ENCODE data around the gene BANF1.

The BANF1 gene

GRCh38 chr11:66001942-66002647 is at the start of gene BANF1, which contains the start of gene EIF1AD:
Gene BANF1, plus strand, starts transcription at chr11:66002503. Its CDS starts 748 bp downstream, at chr11:66003251.
Gene EIF1AD, minus strand, starts transcription at chr11:66002157. Its CDS starts 1,768 bp downstream, at chr11:66000389.
- peak; percentile 100 for DNase-seq

DNA sequence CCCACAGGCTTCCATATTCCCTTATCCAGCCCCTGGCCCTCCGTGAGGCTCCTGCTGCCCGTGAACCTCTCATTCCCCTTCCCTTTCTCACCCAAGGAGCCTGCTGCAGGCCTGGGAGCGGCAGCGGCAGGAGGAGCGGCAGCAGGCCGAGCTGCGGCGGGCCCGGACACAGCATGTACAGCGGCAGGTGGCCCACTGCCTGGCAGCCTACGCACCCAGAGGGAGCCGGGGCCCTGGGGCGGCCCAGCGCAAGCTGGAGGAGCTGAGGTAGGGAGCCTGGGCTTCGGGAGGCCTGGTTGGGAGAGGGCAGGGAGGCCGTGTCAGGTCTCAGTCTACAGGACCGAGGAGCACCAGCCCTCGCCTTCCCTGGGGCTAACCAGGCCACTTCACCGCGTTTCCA is 48.8 kb upstream of the BANF1 start:
- DNase-seq = no peak

DNA sequence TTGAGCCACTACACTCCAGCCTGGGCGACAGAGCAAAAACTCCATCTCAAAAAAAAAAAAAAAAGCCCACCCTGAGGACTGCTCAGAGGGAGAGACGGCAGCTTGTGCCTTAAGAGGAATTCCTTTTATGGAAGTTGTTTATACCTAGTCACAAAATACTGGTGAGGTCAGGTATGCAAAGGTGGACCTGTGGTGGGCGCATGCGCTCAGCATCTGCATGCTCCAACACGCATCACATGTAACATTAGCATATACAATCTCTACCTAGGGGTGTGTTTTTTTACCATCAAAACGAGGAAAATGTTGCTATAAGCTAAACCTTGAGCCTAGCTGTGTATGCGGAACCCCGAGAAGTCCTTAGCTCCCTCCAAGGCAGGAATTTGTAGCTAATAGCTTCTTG is 47.5 kb upstream of the BANF1 start:
- DNase-seq = no peak

DNA sequence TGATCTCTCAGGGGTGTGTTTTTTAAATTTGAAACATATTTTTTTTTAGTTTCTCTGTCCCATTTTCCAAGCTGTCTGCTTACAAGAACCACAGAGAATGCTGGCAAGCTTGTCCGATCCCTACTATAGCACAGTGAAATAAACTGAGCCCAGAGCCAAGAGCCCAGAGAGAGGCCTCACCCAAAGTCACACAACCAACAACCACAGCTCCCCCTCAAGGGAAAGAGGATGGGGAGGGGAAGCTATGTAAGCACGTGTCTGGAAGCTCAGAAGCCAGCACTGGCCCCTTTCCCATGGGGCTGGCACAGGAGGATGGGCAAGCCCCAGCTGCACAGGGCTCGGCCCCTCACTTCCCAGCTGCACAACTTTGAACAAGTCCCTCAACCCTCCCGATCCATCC is 44.0 kb upstream of the BANF1 start:
- no peak for DNase-seq

GRCh38 chr11:65958774-65959420 is 43.4 kb upstream of the BANF1 start:
- DNase-seq = no peak

- DNase-seq = no peak
These were observed 41.5 kb upstream of the BANF1 start for GRCh38 chr11:65960824-65961266.

DNA sequence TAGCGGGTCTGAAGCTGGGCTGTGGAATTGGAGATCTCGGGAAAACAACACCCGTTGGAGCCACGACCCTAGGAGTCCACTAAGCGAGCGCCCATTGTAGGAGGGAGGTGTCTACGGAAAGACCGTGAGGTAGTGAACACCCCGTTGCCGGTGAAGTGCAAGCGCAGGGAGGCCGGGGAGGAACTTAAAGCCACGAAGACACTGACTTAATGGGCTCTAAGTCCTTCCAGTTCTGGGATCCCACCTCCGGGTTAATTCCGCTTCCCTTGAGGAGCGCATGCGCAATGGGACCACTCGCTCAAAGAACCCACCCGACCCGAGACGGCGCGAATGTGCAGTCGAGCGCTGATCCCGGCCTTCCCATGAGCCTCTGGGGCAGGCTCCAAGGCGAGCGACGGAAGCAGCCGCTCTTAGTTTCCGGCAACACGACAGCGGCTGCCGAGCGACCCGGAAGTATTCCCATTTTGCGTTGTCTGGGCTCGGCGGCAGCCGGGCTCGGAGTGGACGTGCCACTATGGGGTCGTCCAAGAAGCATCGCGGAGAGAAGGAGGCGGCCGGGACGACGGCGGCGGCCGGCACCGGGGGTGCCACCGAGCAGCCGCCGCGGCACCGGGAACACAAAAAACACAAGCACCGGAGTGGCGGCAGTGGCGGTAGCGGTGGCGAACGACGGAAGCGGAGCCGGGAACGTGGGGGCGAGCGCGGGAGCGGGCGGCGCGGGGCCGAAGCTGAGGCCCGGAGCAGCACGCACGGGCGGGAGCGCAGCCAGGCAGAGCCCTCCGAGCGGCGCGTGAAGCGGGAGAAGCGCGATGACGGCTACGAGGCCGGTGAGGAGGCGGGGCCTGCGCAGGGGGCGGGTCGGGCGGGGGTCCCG is 40.8 kb upstream of the BANF1 start, which contains the start of gene SART1:
SART1 (plus strand) TSS at position 468 of the 874 bp plus-strand sequence; CDS start at position 515, 47 bp downstream.
- peak; percentile 98 for DNase-seq

- DNase-seq = no peak
These were observed 40.1 kb upstream of the BANF1 start for GRCh38 chr11:65962141-65962564.

GRCh38 chr11:65964906-65965305 is 37.4 kb upstream of the BANF1 start:
- no peak for DNase-seq

GRCh38 chr11:65965986-65966762 is 36.1 kb upstream of the BANF1 start:
- no peak for DNase-seq

- DNase-seq = no peak
These were observed 34.9 kb upstream of the BANF1 start for GRCh38 chr11:65967329-65967934.

- no peak for DNase-seq
These were observed 33.5 kb upstream of the BANF1 start for GRCh38 chr11:65968600-65969482.

DNA sequence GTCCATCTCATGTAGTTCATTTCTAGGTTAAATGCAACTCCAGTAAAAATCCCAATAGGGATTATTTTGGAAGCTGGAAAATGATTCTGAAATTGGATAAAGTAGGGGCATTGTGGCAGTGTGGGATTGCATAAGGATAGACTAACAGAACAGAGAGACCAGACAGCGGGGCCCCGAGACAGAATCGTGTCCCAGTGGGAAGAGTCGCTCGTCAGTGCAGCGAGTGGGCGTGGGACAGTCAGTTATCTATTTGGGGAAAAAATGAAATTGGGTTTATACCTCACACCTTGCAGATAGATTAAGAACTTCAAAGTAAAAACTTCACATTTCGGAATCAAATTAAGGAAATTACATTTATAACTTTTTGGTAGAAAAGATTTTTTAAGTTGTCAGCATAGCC is 30.2 kb upstream of the BANF1 start:
- no peak for DNase-seq

DNA sequence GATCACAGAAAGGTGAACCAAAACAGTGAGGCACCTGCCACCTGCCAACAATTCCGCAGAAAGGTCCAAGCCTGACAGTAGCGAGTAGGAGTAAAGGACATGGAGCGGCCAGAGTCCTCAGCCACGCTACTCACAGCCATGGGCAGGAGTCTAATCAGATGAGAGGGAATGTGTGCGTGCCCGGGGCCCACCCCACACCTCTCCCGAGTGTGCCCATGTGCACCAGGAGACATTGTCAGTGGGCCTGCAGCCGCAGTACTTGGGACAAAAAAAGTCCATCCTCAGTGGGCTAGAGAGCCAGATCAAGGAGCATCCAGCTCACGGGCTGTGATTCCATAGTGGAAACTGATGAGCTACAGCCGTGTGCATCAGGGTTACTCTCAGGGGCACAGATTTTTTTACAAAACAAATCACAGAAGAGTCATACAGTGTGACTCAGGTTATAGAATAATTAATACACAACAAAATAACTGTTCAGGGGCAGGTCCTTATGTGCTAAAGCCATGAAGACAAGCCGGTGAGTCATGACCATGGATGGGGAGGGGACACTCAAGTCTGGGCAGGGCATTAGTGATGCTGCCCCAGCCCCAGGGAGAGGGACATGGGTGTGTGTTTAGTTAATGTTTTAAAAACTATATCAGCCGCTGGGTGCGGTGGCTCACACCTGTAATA is 28.7 kb upstream of the BANF1 start:
- no peak for DNase-seq

DNA sequence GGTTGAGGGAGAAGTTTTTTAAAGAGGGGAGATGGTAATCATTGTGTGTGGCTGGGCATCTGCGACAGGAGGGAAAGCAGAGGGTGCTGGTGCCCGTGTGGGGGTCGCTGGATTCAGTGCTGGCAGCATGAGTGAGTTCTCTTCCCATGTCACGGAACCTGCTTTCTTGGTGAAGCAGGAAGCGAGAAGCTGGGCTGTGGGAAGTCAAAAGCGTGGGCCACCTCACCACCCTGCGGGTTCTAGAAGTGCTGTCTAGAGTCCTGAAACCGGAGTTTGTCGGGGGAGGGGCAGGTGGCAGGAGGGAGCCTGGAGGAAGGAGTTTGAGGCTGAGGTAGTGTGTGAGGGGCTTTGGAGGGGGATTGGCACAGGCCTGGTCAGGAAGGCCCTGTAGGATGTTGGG is 26.5 kb upstream of the BANF1 start:
- no peak for DNase-seq

- DNase-seq = no peak
These were observed 25.8 kb upstream of the BANF1 start for GRCh38 chr11:65976216-65977176.

- no peak for DNase-seq
These were observed 24.5 kb upstream of the BANF1 start for GRCh38 chr11:65977621-65978390.
